ENCODE measurements around the gene RCC2. TPM values are rescaled to one million over a fixed set of nuclear protein-coding genes. Genes with fewer than 3 reads are reported as not detected.
A peak's percentile ranks its signal among the peaks of the same experiment; 100 is the strongest.
"Not testable (repeated sequence)": the region's sequence is repeated elsewhere in the genome, so short reads cannot be mapped to it uniquely, and the experiment has no call there.

RCC2 gene
- 10 to 100 TPM; 12.8 to 21.9 (median 17.8) TPM for total RNA-seq
- 10 to 100 TPM; 16.8 to 62.9 (median 28.9) TPM for polyA plus RNA-seq

GRCh38 chr1:17439250-17440073 is at the start of gene RCC2:
RCC2 (minus strand) TSS chr1:17439677; CDS start chr1:17438514, 1,163 bp downstream.
- no peak for TF ChIP-seq POLR2A (IDR thresholded peaks at IDR 0.05)
- peak in 3 of 4 donors; percentile 34 to 64 (median 49) for TF ChIP-seq POLR2AphosphoS5 (IDR thresholded peaks at IDR 0.05)
- no peak for TF ChIP-seq EP300 (IDR thresholded peaks at IDR 0.05)
- TF ChIP-seq CTCF (IDR thresholded peaks at IDR 0.05), result no peak
- intact Hi-C loops (cut with DNase I), result loop anchor here (1.0 to 5.0 kb wide), 2 partner anchors 19 to 88 kb away; no protein-coding TSS in a partner anchor
- Histone ChIP-seq H3K4me3 (peak within 1 kb of the TSS; percentile 60 to 77 (median 66)), H3K4me1 (peaks cover 0 to 39% (median 29%) of the 10 kb centered on the region in 4 donors), H3K27me3 (no peaks in the 10 kb centered on the region), H3K27ac (peak within 1 kb of the TSS; percentile 80 to 94 (median 88)), H3K36me3 (peaks cover 0 to 5% (median 0%) of the 10 kb centered on the region in 4 donors), H3K9me3 (no peaks in the 10 kb centered on the region)
- WGBS, 2 donors, result 0 to 1% methylated on average over 75 of the region's 75 CpGs
- DNase-seq, result peak; percentile 81

GRCh38 chr1:17486242-17486641 is 46.8 kb upstream of the RCC2 start:
- Histone ChIP-seq H3K9me3 (no peaks in the 10 kb centered on the region), H3K27me3 (no peaks in the 10 kb centered on the region), H3K4me1 (peaks cover 0 to 10% (median 5%) of the 10 kb centered on the region in 4 donors), H3K27ac (no peak overlapping the region), H3K4me3 (no peak overlapping the region), H3K36me3 (no peaks in the 10 kb centered on the region)
- 91 to 93% methylated on average over 9 of the region's 9 CpGs for WGBS, 2 donors
- DNase-seq, result no peak
- TF ChIP-seq CTCF (IDR thresholded peaks at IDR 0.05) (no peak), POLR2A (IDR thresholded peaks at IDR 0.05) (no peak), POLR2AphosphoS5 (IDR thresholded peaks at IDR 0.05) (no peak), EP300 (IDR thresholded peaks at IDR 0.05) (no peak)
- intact Hi-C loops (cut with DNase I), result no loop called here

- Histone ChIP-seq H3K4me1 (peaks cover 0 to 10% (median 5%) of the 10 kb centered on the region in 4 donors), H3K27ac (no peak overlapping the region), H3K9me3 (no peaks in the 10 kb centered on the region), H3K36me3 (no peaks in the 10 kb centered on the region), H3K27me3 (no peaks in the 10 kb centered on the region), H3K4me3 (no peak overlapping the region)
- intact Hi-C loops (cut with DNase I), result no loop called here
- TF ChIP-seq POLR2AphosphoS5 (IDR thresholded peaks at IDR 0.05) (no peak), CTCF (IDR thresholded peaks at IDR 0.05) (peak in 2 of 4 experiments; percentile 13 to 15), POLR2A (IDR thresholded peaks at IDR 0.05) (no peak), EP300 (IDR thresholded peaks at IDR 0.05) (no peak)
- 25 to 63% methylated on average over 10 of the region's 10 CpGs for WGBS, 2 donors
- DNase-seq, result no peak
Measured at GRCh38 chr1:17485281-17485680, 45.8 kb upstream of the RCC2 start.

- H3K4me3 ChIP-seq, H3K36me3 ChIP-seq: not testable (repeated sequence)
Measured at GRCh38 chr1:17481981-17482380, 42.5 kb upstream of the RCC2 start.

GRCh38 chr1:17480846-17481245 is 41.4 kb upstream of the RCC2 start:
- Histone ChIP-seq H3K36me3 (no peaks in the 10 kb centered on the region), H3K4me3 (no peak overlapping the region), H3K27ac (no peak overlapping the region), H3K9me3 (no peaks in the 10 kb centered on the region), H3K4me1 (no peaks in the 10 kb centered on the region), H3K27me3 (no peaks in the 10 kb centered on the region)
- TF ChIP-seq POLR2A (IDR thresholded peaks at IDR 0.05), result no peak
- TF ChIP-seq POLR2AphosphoS5 (IDR thresholded peaks at IDR 0.05), result no peak
- no peak for TF ChIP-seq EP300 (IDR thresholded peaks at IDR 0.05)
- TF ChIP-seq CTCF (IDR thresholded peaks at IDR 0.05), result no peak
- 80 to 85% methylated on average over 7 of the region's 7 CpGs for WGBS, 2 donors
- intact Hi-C loops (cut with DNase I), result no loop called here
- no peak for DNase-seq

More at GRCh38 chr1:17481981-17482380, 42.5 kb upstream of the RCC2 start:
- H3K27me3 ChIP-seq; H3K27ac ChIP-seq; H3K9me3 ChIP-seq; DNase-seq; H3K4me1 ChIP-seq; intact Hi-C loops (cut with DNase I): not testable (repeated sequence)
- 87 to 88% methylated on average over 10 of the region's 10 CpGs for WGBS, 2 donors
